Testis (tissue), 3 donors: ENCODE measurements around the gene CD9. TPM values are rescaled to one million over a fixed set of nuclear protein-coding genes. Genes with fewer than 3 reads are reported as not detected.
A peak's percentile ranks its signal among the peaks of the same experiment; 100 is the strongest.
"Not testable (repeated sequence)": the region's sequence is repeated elsewhere in the genome, so short reads cannot be mapped to it uniquely, and the experiment has no call there.

ENCODE experiments used
- DNase-seq: peaks from one replicate; pipeline ENCODE4 v3.0.0-alpha.2; 2019
- H3K27ac ChIP-seq, 2 donors: fragments of 200-600 bp; sonication (generic); one replicate each; pipeline ENCODE4 v1.5.1; 2019
- H3K27me3 ChIP-seq: fragments of 200-600 bp; sonication (generic); one replicate; pipeline ENCODE4 v1.5.1; 2019
- H3K36me3 ChIP-seq: fragments of 200-600 bp; sonication (generic); one replicate; pipeline ENCODE4 v1.5.1; 2017; ENCODE audit warnings: low read depth; ENCODE audit errors: missing control alignments
- H3K4me1 ChIP-seq: fragments of 200-600 bp; sonication (generic); one replicate; pipeline ENCODE4 v1.5.1; 2019
- H3K4me3 ChIP-seq, 2 donors: fragments of 200-600 bp; sonication (generic); one replicate each; pipeline ENCODE4 v1.5.1; 2017 to 2019
- H3K9me3 ChIP-seq: fragments of 200-600 bp; sonication (generic); one replicate; pipeline ENCODE4 v1.5.1; 2017
- CTCF ChIP-seq, 3 experiments: fragments of 450-650 bp in 2 of 3; fragments of 200-600 bp in 1 of 3; sonication (generic) in 1 of 3; IDR thresholded peaks; one replicate each; pipeline ENCODE4 v1.5.1; 2016 to 2019; ENCODE audit warnings: antibody characterized with exemption in 3 of 3, mild to moderate bottlenecking in 2 of 3, moderate library complexity in 1 of 3
- POLR2A ChIP-seq: fragments of 450-650 bp; IDR thresholded peaks from one replicate; pipeline ENCODE4 v1.6.1; 2017; ENCODE audit warnings: antibody characterized with exemption, mild to moderate bottlenecking, moderate library complexity
- WGBS, 2 donors: methylation state at CpG; one replicate each; pipeline ENCODE4 v1.1.5; 2018; 5-methylcytosine and 5-hydroxymethylcytosine counted together
- intact Hi-C: fragments of 100-400 bp; cut with DNase I; formaldehyde crosslinking; loops from one replicate; pipeline ENCODE4 v1.15.1; 2023; ENCODE audit warnings: low total_unique reads
- polyA plus RNA-seq: library from polyadenylated mRNA; stranded (reverse); fragments of 350-450 nt; fragmentation: Illumina TruSeq; extraction: RNeasy Lipid Tissue Mini Kit (QIAGEN cat#74804); gene quantifications from one replicate; pipeline ENCODE4 v1.2.3, GENCODE V29; 2014; ENCODE audit warnings: low read depth, low replicate concordance; ENCODE audit not compliant: insufficient read depth
- total RNA-seq, 2 donors: library from RNA; depleted of rRNA; stranded (reverse); fragments of >200 nt; gene quantifications; one replicate each; pipeline ENCODE4 v1.2.3, GENCODE V29; 2016

CD9 gene
- total and polyA plus RNA-seq, 3 donors from 2014 or later: 31.2 to 94.2 (median 53.1) TPM

GRCh38 chr12:6205761-6206160 lies 5.6 kb downstream of the CD9 start:
- 57 to 64% methylated on average over 2 of the region's 2 CpGs for WGBS, 2 donors
- intact Hi-C loops: no loop called here
- Histone ChIP-seq H3K36me3 (no peaks in the 10 kb centered on the region), H3K27me3 (no peaks in the 10 kb centered on the region), H3K27ac (peak overlapping the region in 1 of 2 donors; percentile 71), H3K4me3 (no peak overlapping the region), H3K4me1 (peaks cover 21% of the 10 kb centered on the region), H3K9me3 (no peaks in the 10 kb centered on the region)
- TF ChIP-seq CTCF (IDR thresholded peaks at IDR 0.05): no peak
- TF ChIP-seq POLR2A: no peak
- no peak for DNase-seq

- TF ChIP-seq CTCF (IDR thresholded peaks at IDR 0.05): no peak
- TF ChIP-seq POLR2A: no peak
- peaks cover 21% of the 10 kb centered on the region for H3K4me1 ChIP-seq
- H3K27ac ChIP-seq: peak overlapping the region in 1 of 2 donors; percentile 71
- no peaks in the 10 kb centered on the region for H3K9me3 ChIP-seq
- no peak for DNase-seq
- 58 to 82% methylated on average over 4 of the region's 4 CpGs for WGBS, 2 donors
- H3K36me3 ChIP-seq: no peaks in the 10 kb centered on the region
- H3K27me3 ChIP-seq: no peaks in the 10 kb centered on the region
- intact Hi-C loops: no loop called here
- H3K4me3 ChIP-seq: no peak overlapping the region
These were observed 6.1 kb downstream of the CD9 start for GRCh38 chr12:6206327-6206726.

- no peaks in the 10 kb centered on the region for H3K36me3 ChIP-seq
- DNase-seq: no peak
- TF ChIP-seq CTCF (IDR thresholded peaks at IDR 0.05) (no peak), POLR2A (no peak)
- intact Hi-C loops: no loop called here
- peak overlapping the region in 1 of 2 donors; percentile 71 for H3K27ac ChIP-seq
- no peaks in the 10 kb centered on the region for H3K27me3 ChIP-seq
- H3K9me3 ChIP-seq: no peaks in the 10 kb centered on the region
- peaks cover 21% of the 10 kb centered on the region for H3K4me1 ChIP-seq
- 58 to 66% methylated on average over 8 to 9 of the region's 9 CpGs for WGBS, 2 donors
- H3K4me3 ChIP-seq: no peak overlapping the region
These were observed 7.2 kb downstream of the CD9 start for GRCh38 chr12:6207259-6207925.

- WGBS, 2 donors: 89 to 92% methylated on average over 6 of the region's 6 CpGs
- Histone ChIP-seq H3K4me1 (peaks cover 21% of the 10 kb centered on the region), H3K27ac (no peak overlapping the region), H3K27me3 (no peaks in the 10 kb centered on the region), H3K4me3 (no peak overlapping the region), H3K36me3 (no peaks in the 10 kb centered on the region), H3K9me3 (no peaks in the 10 kb centered on the region)
- DNase-seq: no peak
- intact Hi-C loops: no loop called here
- TF ChIP-seq POLR2A: no peak
These were observed 7.9 kb downstream of the CD9 start for GRCh38 chr12:6208130-6208529.

- 86 to 98% methylated on average over 3 to 4 of the region's 4 CpGs for WGBS, 2 donors
- H3K27me3 ChIP-seq, H3K9me3 ChIP-seq, H3K36me3 ChIP-seq, H3K4me3 ChIP-seq, H3K27ac ChIP-seq, intact Hi-C loops, DNase-seq: not testable (repeated sequence)
- H3K4me1 ChIP-seq: peaks cover 18% of the 10 kb centered on the region
These were observed 9.2 kb downstream of the CD9 start for GRCh38 chr12:6209428-6209827.

GRCh38 chr12:6211421-6211869 lies 11.2 kb downstream of the CD9 start:
- 89 to 95% methylated on average over 13 to 14 of the region's 14 CpGs for WGBS, 2 donors
- Histone ChIP-seq H3K36me3 (no peaks in the 10 kb centered on the region), H3K4me3 (no peak overlapping the region), H3K27ac (no peak overlapping the region), H3K4me1 (peaks cover 5% of the 10 kb centered on the region), H3K27me3 (no peaks in the 10 kb centered on the region), H3K9me3 (no peaks in the 10 kb centered on the region)
- TF ChIP-seq CTCF (IDR thresholded peaks at IDR 0.05) (no peak), POLR2A (no peak)
- intact Hi-C loops: no loop called here
- DNase-seq: no peak
